ENCODE measurements around the gene CDK14.
A peak's percentile ranks its signal among the peaks of the same experiment; 100 is the strongest.

Gene CDK14

DNA sequence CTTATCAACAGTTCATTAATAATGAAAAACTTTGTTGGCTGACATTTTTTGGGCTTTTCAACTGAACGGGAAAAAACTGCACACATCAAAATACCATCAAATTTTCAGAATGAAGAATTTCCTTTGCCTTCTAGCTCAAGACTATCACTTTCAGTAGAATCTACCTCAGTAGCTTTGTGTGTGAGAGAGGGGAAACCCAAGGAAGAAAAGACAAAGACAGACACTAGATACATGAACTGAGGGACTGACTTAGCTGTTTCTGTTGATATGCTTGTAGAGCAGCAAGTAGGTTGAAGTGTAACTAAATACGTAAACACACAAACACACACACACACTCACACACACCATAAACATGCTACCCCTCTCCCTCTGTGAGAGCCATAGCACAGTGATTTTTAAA is 257.1 kb downstream of the CDK14 start:
- no peak for DNase-seq

DNA sequence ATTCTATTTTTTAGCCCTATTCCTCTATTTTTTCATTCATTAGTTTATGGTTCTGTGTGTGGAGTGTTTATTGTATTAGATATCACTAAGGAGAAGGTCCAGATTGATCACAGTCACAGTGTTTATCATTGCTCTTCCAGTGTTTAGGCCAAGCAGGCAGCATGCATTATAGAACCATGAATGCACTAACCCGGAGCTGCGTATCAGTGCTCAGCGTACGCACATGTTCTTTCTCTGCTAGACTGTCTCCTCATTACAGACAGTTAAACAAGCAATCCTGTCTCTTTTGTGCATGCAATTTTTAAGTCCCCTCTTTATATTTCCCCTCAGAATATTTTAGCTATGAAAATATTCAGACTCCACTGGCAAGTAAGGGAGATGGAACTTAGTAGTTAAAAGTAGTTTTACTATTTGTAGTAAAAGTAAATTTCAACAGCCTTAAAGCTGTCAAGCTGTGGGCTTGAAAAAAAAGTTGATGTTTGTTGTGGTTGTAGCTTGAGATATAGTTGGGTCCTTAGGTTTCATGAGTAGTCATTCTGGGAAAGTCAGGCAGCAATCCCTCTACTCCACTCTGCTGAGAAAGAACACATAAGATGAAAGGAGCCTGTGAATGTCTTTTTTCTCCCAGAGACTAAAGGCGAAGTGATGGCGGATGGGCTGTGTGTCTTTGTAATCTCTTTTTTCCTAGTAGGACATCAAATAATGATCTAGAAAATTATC is 260.4 kb downstream of the CDK14 start:
- DNase-seq: no peak

DNA sequence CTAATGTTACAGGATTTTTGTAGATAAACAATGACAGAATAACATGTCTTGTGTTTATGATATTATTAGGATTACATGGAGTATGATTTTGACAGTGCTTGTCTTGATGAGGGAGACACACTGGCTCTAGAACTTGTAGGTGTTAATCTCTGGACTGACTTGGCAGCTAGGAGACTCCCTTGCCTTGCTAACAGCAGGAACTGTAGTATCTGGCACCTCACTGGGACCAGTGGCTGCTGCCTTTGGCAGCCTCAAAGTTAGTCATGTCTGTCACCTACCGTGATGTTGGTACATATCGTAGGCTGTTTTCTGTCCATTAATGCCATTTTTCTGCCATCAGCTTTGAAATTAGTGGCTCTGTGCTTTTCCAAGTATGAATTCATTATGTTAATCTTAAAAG is 261.5 kb downstream of the CDK14 start:
- DNase-seq: no peak

GRCh38 chr7:90858546-90858945 is 262.4 kb downstream of the CDK14 start:
- DNase-seq: no peak

GRCh38 chr7:90859521-90859920 is 263.4 kb downstream of the CDK14 start:
- no peak for DNase-seq

- DNase-seq: no peak
Measured at GRCh38 chr7:90864088-90864487, 268.0 kb downstream of the CDK14 start.

DNA sequence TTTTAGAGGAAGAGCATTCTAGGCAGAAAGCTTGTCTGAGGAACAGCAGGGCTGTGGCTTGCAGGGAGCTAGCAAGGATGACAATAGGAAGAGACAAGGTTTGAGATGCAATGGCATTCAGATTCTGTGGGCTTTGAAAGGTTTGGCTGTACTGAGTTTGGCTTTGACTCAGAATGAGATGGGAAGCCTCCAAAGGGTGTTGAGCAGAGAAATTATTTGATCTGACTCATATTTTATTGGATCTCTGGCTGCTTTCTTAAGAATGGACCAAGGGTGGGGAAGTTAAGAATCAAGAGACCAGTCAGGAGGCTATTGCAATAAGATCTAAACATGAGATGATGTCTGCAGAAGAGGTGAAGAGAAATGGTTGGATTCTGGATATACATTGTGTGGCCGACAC is 273.2 kb downstream of the CDK14 start:
- no peak for DNase-seq

DNA sequence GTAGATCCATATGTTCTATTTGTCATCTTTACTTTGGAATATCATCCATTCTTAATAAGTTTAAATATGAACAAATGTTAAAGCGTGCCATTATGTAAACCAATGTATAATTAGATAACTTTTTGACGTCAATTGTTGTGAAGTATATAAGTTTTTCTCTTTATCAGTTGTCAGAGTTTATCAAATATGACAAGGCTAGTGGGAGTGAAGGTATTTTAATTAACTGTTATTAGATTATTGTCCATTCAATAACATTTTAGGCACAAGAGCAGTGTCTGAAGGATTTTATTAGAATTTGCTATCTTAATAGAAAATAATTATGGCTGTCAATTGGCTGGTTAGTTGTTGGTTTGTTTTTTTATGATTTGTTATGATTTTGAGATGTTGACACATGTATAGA is 280.6 kb downstream of the CDK14 start:
- DNase-seq: no peak

GRCh38 chr7:90877201-90877600 is 281.1 kb downstream of the CDK14 start:
- DNase-seq: peak; percentile 21

DNA sequence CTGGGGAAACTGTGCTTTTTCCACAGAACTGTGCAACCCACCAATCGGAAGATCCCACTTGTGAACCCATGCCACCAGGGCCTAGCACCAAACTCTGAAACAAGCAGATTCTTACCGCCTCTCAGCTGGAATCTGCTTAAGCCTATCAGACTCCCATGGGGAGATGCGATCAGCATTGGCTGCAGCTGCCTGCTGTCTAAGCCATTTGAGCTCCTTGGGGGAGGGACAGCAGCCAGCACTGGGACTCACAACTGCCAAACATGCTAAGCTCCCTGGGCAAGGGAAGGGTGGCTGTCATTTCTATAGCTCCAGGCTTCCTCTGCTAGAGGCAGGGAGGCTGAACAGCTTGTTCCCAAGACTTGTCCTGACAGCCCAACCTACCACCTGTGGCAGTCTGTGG is 283.8 kb downstream of the CDK14 start:
- DNase-seq: no peak

DNA sequence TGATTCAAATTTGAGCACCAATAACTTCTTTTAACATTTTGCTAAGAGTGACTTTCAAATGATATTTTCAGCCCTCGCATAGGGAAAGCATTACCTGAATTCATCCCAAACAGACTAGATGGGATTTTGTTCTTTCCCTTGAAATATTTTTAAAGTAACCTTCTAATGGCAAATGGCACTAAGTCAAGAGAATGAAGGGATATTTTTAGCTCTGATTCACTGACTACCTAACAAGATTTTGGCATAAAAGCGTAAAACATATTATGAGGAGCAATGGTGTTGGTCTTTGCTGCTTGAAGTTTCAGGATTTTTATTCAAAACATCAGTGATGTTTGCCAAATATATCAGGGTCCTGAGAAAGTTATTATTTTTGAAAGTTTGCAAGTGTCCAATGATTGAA is 290.3 kb downstream of the CDK14 start:
- DNase-seq: no peak

DNA sequence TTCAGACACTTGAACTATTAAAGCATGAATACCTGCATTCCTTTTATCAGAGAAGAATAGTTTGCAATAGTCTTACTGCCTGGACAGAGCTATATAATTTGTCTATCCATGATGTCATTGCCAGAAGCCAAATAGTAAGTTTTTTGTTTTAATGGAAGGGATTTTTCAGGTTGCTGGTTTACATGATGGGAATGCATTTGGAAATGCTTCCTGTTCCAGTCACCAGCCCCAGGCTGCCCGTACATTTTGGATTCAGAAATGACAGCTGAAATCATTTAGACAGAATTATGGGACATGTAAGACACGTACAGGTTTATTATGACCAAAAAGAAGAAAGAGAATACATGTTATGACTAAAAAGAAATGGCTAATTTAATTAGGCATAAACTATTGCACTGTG is 293.1 kb downstream of the CDK14 start:
- DNase-seq: peak; percentile 11

- no peak for DNase-seq
Measured at GRCh38 chr7:90889644-90890043, 293.5 kb downstream of the CDK14 start.

- no peak for DNase-seq
Measured at GRCh38 chr7:90891529-90891928, 295.4 kb downstream of the CDK14 start.

DNA sequence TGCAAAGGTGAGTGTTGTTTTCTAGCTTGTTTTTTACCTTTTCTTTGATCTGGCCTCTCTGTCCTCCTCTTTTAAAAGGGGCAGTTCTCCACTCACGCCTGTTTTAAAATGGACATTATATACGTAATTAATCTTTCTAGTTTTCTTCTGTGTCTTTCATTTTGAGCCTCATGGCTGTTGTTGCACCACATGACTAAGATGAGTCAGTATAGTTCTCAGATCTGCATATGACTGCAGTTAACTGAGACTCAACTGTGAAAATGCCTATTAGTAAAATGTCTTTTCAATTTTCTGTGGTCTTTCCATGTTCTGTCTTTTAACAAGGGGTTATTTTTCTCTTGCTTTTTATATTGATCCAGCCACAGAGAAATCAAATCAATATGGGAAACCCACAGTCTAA is 296.1 kb downstream of the CDK14 start:
- DNase-seq: no peak

- DNase-seq: no peak
Measured at GRCh38 chr7:90894122-90894521, 298.0 kb downstream of the CDK14 start.

DNA sequence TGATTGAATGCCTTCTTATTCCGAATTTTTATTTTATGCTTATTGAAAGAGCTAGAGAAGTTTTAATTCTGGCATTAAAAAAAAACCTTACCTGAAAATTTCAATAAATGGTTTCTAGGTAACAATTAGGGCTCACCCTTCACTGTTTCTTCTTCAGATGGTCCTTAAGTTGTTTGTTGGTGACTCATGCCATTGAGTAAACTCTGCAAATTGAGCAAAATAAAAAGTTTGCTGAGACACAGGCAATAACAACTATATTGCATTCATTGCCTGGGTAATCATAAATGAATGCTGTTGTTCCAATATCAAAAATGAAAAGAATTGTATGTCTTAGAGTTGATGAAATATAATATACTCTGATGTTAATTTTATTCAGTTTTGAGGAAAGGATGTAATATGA is 300.3 kb downstream of the CDK14 start:
- DNase-seq: no peak

DNA sequence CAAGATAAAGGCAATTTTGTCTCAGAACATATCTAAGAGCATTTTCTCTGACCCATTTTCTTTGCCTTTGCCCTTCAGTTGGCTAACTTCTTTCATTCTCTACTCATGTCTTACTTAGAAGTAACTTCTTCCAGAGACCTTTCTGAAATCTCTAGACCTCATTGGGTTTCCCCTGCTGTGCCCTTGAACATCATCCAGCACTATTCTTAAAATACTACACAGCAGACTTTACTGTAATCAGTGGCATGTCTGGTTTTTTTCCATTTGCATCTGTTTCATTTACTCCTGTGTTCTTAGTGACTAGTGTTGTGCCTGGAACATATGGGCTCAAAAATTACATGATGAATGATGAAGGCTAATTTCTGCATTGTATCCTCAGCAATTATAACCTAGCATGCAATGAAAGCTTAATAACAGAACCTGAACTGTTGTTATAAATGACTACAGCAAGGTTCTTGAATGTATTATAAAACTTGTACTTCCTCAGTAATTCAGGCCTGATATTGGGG is 301.9 kb downstream of the CDK14 start:
- no peak for DNase-seq

- DNase-seq: no peak
Measured at GRCh38 chr7:90900628-90901356, 304.7 kb downstream of the CDK14 start.

DNA sequence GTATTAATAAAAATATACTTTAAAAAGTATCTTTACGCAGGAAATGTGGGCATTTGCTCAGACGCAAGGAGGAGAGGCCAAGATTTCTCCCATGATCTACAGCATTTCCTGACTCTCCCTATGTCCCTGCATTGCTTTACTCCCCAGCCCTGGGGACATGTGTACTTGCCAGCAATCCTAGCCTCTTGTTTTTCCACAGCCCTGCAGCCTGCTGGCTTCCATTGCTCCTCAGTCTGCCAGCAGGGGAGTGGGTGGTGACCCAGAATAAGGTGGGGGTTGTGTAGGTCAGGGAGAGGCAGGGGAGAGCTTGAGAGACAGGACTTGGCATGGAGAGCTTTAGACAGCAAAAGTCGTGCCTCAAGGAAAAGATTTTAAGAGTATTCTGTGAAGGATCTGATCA is 307.7 kb downstream of the CDK14 start:
- no peak for DNase-seq

GRCh38 chr7:90910136-90910535 is 314.0 kb downstream of the CDK14 start:
- no peak for DNase-seq

GRCh38 chr7:90916319-90916718 is 320.2 kb downstream of the CDK14 start:
- DNase-seq: no peak

DNA sequence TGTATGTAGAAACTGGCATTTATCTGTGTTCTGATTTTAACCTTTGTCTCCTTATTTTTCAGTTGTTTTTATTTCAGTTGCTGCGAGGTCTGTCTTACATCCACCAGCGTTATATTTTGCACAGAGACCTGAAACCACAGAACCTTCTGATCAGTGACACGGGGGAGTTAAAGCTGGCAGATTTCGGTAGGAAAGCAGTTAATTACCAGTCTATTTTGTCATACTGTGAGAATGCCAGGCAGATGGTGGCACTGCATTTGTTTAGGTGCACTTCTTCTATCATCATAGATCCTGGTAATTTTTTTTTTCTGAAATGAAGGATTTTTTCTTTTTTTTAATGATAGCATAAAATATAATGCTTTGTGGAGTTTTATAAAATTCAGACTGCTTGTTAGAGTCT is 321.4 kb downstream of the CDK14 start:
- DNase-seq: no peak

DNA sequence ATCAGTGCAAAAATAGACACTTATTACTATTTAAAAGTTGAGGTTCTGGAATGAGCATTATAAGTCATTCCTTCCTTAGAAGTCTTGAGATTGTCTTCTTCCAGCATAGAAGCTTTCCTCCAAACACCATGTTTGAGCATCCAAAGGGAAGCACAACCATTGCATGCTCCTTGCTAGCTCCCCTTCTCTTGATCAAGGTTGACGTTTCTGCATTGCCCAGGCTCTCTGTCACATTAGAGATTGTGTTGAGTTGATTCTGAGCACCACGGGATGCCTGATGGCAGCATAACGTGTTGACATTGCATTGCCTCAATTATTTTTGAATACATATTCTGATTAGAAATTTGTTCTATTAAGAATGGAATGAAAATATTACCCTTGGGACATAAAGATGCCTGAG is 322.2 kb downstream of the CDK14 start:
- DNase-seq: no peak

GRCh38 chr7:90919816-90920215 is 323.7 kb downstream of the CDK14 start:
- DNase-seq: no peak
